Measurements from ENCODE around the gene MRPL17. TPM values are rescaled to one million over a fixed set of nuclear protein-coding genes. Genes with fewer than 3 reads are reported as not detected.
A peak's percentile ranks its signal among the peaks of the same experiment; 100 is the strongest.

Gene MRPL17
- total RNA-seq, 6 experiments from 2014 or later: 79.5 to 111 (median 89.4) TPM

- Mint-ChIP-seq H3K4me3 (no peak overlapping the region), H3K4me1 (ENCODE audit: low read depth) (no peaks in the 10 kb centered on the region), H3K36me3 (ENCODE audit: low read depth) (no peaks in the 10 kb centered on the region), H3K27ac (no peak overlapping the region), H3K9me3 (no peaks in the 10 kb centered on the region), H3K27me3 (ENCODE audit: insufficient read depth) (peaks cover 2% of the 10 kb centered on the region; the same call in 1 of the 2 replicates)
- no peak for DNase-seq
- TF ChIP-seq, protein P1, sequence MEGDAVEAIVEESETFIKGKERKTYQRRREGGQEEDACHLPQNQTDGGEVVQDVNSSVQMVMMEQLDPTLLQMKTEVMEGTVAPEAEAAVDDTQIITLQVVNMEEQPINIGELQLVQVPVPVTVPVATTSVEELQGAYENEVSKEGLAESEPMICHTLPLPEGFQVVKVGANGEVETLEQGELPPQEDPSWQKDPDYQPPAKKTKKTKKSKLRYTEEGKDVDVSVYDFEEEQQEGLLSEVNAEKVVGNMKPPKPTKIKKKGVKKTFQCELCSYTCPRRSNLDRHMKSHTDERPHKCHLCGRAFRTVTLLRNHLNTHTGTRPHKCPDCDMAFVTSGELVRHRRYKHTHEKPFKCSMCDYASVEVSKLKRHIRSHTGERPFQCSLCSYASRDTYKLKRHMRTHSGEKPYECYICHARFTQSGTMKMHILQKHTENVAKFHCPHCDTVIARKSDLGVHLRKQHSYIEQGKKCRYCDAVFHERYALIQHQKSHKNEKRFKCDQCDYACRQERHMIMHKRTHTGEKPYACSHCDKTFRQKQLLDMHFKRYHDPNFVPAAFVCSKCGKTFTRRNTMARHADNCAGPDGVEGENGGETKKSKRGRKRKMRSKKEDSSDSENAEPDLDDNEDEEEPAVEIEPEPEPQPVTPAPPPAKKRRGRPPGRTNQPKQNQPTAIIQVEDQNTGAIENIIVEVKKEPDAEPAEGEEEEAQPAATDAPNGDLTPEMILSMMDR (IDR thresholded peaks at IDR 0.05): no peak
Measured at GRCh38 chr11:6640985-6641701, 42.0 kb downstream of the MRPL17 start.

- Mint-ChIP-seq H3K4me3 (no peak overlapping the region), H3K4me1 (ENCODE audit: low read depth) (no peaks in the 10 kb centered on the region), H3K27me3 (ENCODE audit: insufficient read depth) (no peaks in the 10 kb centered on the region)
Measured at GRCh38 chr11:6640036-6640984, 42.8 kb downstream of the MRPL17 start.

DNA sequence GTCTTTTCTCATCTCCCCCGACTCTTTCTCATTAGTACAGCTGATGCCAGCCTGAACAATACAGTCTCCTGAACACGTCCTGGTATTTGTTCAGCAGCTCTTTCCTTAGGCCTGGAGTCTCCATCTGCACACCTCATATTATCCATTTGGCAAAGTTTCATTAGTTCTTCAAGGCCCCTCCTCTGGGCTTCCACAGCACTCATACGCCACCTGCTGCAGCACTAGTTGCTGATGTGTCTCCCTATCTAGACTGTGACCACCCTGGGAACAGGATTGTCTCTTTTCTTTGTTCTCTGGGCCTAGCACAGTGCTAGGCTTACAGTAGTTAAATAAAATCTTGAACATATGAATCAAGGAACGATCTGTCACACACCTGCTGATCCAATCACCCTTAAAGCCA, 44.7 kb downstream of the MRPL17 start:
- no peaks in the 10 kb centered on the region for H3K27me3 Mint-ChIP-seq (ENCODE audit: insufficient read depth)
- H3K27ac Mint-ChIP-seq: no peak overlapping the region
- TF ChIP-seq, protein P1 (IDR thresholded peaks at IDR 0.05): no peak
- H3K36me3 Mint-ChIP-seq (ENCODE audit: low read depth): no peaks in the 10 kb centered on the region
- H3K9me3 Mint-ChIP-seq: no peaks in the 10 kb centered on the region
- DNase-seq: no peak
- no peaks in the 10 kb centered on the region for H3K4me1 Mint-ChIP-seq (ENCODE audit: low read depth)
- no peak overlapping the region for H3K4me3 Mint-ChIP-seq

More at GRCh38 chr11:6640036-6640984, 42.8 kb downstream of the MRPL17 start:
- no peak for DNase-seq
- Mint-ChIP-seq H3K36me3 (ENCODE audit: low read depth) (no peaks in the 10 kb centered on the region), H3K27ac (no peak overlapping the region), H3K9me3 (no peaks in the 10 kb centered on the region)
- TF ChIP-seq, protein P1 (IDR thresholded peaks at IDR 0.05): no peak

DNA sequence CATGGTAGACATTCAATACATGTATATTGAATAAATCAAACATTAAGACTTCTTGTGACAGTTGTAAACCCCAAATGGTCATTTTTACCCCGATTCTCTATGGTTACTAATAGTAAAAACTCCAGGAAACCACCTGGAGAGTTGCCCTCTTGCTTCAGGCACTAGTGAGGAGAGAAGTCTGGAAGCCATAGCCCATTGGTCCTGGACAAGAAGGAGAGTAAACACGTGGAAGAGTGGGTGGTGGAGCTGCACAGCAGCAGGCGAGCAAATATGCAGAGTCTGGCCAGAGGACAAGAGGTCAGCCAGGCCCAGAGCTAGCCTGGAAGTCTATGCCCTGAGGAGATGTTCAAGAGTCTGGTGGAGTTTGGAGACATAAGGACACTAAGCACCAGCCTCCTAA, 45.3 kb downstream of the MRPL17 start:
- TF ChIP-seq, protein P1 (IDR thresholded peaks at IDR 0.05): no peak
- peak; percentile 91 for DNase-seq
- H3K4me3 Mint-ChIP-seq: no peak overlapping the region

GRCh38 chr11:6636480-6636879, 46.7 kb downstream of the MRPL17 start:
- Mint-ChIP-seq H3K4me3 (no peak overlapping the region), H3K27ac (no peak overlapping the region), H3K9me3 (no peaks in the 10 kb centered on the region), H3K4me1 (ENCODE audit: low read depth) (no peaks in the 10 kb centered on the region), H3K36me3 (ENCODE audit: low read depth) (no peaks in the 10 kb centered on the region), H3K27me3 (ENCODE audit: insufficient read depth) (no peaks in the 10 kb centered on the region)
- TF ChIP-seq, protein P1 (IDR thresholded peaks at IDR 0.05): no peak
- no peak for DNase-seq

More for the DNA sequence above, 45.3 kb downstream of the MRPL17 start:
- Mint-ChIP-seq H3K27ac (no peak overlapping the region), H3K4me1 (ENCODE audit: low read depth) (no peaks in the 10 kb centered on the region), H3K27me3 (ENCODE audit: insufficient read depth) (no peaks in the 10 kb centered on the region), H3K9me3 (no peaks in the 10 kb centered on the region), H3K36me3 (ENCODE audit: low read depth) (no peaks in the 10 kb centered on the region)
